GM19324 (cell line): ENCODE results near the gene RAC2.
"Not testable (repeated sequence)": the region's sequence is repeated elsewhere in the genome, so short reads cannot be mapped to it uniquely, and the experiment has no call there.

Experiments used
- ATAC-seq: cut with Tn5 transposase; IDR thresholded peaks from one replicate; pipeline ENCODE4 v1.9.1; 2021; ENCODE audit warnings: mild to moderate bottlenecking, moderate library complexity; ENCODE audit not compliant: unreplicated experiment, low FRiP score

RAC2 gene

DNA sequence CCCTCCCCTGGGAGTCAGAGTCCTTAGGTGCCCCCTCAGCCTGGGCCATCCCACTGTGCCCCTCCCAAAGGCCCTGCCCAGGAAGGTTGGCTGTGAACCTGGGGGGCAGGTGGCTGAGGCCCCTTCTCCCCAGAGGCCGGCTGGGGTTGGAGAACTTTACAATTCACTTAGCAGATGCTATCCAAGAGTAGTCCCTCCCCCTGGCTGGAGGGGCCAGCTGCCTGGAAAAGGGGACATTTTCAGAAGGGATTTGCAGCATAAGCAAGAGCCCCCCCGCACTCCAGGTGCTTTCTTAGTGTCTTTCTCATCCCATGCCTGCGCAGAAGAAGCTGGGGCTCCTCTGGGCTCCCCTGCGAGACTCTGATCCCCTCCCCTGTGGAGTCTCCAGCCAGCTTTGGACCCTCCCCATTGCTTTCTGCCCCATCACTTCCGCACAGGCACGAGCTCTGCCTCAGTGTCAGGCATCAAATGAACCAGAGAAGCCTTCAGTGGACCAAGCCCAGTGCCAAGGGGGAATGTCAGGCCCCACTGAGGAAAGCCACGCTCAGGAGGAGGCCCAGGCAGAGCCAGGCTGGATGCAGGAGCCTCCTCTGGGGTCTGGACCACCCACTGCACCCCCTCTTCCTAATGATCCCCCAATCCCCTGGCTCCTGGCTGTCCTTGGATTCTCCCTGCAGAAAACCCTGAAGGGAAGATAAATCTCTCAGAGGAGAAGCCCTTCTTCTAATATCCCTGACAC lies 35.5 kb downstream of the RAC2 start:
- no peak for ATAC-seq

DNA sequence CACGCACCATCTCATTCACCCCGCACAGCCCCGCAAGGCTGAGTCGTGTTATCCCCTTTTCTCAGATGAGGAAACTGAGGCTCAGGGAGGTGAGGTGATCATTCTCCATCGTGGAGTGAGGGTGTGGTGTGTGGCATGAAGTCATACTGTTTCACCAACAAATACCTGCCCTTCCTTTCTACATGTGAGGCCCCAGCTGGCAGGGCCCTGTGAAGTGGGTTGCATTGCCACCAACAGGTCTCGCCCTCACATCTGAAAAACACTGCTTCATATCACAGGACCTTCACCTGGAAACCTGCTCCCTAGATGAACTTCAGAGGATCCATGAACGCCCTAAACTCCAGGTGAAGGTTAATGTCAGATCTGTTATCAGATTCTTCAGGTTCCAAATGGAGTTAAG lies 36.1 kb downstream of the RAC2 start:
- no peak for ATAC-seq

DNA sequence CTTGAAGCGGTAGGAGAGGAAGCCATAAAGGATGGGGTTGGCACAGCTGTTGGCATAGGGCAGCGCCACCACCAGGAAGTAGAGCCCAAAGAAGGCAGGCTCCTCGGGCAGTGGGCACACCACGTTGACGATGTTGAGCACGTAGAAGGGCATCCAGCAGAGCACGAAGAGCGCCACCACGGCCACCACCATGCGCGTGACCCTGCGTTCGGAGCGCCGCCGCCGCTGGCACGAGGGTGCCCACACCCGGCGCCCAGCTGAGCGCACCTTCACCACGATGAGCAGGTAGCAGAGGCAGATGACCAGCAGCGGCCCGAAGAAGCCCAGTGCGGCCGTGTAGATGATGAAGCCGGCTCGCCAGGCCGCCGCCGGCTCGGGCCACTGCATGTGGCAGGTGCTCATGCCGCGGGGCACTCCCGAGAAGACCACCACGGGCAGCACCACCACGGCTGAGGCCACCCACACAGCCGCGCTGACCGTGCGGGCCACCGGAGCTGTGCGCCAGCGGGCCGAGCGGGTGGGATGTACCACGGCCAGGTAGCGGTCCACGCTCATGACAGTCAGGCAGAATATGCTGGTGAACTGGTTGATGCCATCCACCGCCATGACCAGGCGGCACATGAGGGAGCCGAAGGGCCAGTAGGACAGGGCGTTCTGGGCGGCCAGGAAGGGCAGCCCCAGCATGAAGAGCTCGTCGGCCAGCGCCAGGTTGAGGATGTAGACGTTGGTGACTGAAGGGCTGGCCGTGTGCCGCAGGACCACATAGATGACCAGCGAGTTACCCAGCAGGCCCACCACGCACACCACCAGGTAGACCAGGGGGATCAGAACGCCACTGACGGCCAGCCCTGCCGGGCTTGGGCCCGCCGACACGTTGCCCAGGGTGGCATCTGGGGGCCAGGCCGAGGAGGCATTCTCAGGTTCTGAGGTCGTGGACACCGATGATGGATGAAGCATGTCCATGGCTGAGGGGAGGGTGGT lies 36.9 kb downstream of the RAC2 start:
- no peak for ATAC-seq

DNA sequence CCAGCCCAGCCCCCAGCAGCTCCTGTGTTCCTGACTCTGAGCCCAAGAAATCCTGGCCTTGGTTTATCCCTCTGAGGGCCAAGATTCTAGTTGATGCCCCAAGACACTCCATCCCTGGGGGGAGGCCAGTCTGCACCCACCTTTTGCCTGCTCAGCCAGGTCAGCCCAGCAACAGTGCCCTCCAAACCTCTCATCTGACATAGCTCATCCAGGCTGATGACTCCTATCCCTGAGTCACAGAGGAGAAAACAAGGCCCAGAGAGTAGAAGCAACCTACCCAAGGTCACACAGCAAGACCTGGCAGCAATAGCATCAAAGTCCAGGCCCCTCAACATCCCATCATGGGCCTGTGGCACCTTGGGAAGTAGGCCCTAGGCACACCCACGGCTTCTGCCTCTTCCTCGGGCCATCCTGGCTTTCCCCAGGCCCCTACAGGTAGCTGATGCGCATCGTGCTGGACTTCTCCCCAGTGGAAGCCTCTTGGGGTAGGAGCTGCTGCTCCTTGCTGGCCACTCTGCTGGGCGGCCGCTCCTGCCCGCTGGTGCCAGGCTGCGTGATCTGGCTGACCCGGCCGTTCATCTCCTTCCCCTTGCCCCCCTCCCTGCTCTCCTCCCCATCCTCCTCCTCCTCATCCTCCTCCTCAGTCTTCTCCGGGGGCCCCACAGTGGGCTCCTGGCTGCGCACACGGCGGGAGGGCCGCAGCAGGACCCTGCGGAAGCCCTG lies 37.8 kb downstream of the RAC2 start:
- ATAC-seq = no peak

DNA sequence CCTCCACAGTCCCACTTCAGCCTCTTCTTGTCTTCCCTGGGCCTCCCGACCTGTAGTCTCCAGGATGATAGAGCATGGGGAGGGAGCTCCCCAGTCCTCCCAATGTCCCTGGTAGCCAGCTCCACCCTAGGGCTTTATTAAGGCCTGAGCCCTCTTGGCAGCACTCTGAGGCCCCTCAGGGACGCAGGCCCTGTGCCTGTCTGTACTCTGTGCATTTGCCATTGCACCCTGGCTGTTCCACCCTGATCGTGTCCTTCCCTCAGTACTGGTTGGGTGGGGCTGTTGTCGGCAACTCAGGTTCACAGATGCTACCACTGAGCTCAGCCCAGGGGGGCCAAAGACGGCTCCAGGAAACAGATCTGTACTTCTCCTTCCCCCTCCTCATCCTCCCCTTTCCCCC lies 39.0 kb downstream of the RAC2 start:
- ATAC-seq = no peak

DNA sequence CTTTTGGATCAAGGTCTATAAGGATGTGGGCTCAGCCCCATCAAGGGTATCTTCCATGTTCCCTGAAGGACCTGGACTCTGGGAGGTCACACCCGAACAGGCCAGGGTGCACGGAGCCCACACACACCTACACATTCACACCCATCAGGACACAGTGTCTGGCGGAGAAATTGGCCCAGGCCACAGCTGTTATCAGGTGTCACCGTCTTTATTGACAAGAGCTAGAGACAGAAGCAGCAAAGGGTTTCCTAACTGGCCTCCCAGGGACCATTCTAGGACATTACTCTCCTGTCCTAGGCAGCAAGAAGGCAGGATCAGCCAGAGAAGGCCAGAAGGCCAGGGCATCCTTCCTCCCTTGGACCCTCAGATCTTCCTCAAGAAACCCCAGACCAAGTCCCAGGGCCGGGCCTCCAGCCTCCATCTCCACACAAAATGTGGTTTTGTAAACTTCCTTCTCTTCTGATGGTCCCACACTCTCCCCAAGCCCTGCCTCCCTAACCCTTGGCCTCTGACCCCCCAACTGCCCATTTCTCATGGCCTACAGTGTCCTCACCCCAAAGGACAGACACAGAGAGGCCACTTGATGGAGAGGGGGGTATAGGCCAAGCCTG lies 39.9 kb downstream of the RAC2 start:
- no peak for ATAC-seq

DNA sequence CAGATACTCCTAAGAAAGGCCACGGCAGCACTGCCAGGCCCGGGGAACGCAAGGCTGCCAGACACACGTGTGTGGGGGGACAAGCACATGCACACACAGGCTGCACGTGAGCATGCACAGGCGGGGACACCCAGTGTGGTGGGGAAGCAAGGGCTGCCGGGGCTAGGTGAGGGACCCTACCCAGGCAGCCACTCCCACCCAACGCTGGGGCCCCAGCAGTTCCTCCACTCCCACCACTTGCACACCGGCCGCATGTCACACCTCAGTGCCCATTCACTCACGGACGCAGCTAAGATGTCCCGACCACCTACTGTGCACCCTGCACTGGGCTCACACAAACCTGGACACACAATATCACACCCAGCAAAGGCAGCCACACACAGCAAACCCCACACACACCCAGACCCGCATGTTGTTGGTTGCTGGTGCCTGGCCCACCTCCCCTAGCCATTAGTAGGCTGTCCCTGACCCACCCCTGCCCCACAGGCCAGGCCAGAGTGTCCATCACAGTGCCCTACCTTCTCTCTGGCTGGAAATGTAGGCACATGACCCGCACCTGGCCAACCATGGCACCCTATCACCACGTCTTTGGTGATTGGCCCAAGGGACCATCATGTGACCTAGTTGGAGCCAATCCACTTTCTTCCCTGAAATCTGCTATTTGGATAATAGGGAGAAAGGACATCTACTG lies 40.6 kb downstream of the RAC2 start:
- ATAC-seq = no peak

DNA sequence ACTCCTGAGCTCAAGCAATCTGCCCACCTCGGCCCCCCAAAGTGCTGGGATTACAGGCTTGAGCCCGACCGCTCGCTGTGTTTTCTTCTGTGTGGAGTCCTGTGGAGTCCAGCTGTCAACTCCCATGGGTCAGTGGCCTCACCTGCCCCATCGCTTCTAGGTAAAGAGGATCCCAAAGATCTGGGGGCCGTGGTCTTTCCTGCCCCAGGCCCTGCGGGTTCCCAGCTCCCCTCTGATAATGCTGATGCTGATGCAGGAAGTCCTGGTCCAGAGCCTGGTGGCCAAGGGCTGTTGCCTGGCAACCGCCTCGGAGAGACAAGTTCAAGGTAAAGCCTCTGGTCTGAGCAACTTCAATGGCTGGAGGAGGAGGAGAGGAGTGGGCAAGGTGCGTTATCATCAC lies 41.4 kb downstream of the RAC2 start:
- ATAC-seq = no peak

DNA sequence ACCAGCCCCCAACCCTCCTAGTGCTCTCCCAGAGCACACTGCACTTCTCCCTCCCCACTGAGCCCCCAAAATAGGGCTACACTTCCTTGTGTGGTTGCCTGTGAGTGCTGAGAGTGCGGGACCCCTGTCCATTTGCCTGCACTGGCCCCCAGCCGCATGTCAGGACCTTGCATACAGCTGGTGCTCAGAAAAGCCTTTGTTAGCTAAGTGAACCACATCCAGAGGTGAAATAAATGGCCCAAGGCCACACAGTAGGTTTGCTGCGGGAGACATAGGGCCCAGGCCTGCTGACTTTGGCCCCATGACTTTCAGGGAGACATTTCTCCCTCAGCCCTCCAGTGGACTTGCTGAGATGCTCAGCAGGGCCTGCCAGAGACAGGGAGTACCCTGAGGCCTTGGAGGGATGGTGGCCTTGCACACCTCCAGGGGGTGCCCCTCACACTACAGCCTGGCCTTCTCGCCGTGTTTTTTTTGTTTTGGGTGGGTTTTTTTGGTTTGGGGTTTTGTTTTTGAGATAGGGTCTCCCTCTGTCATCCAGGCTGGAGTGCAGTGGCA lies 42.0 kb downstream of the RAC2 start:
- ATAC-seq = no peak

DNA sequence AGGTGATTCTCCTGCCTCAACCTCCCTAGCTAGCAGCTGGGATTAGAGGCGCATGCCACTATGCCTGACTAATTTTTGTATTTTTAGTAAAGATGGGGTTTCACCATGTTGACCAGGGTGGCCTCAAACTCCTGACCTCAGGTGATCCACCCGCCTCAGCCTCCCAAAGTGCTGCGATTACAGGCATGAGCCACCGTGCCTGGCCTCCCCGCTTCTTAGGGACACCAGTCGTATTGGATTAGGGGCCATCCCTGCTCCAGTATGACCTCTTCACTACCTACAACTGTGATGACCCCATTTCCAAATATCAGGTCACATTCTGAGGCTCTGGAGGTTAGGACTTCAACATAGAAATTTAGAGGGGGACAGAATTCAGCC lies 42.6 kb downstream of the RAC2 start:
- not testable (repeated sequence) for ATAC-seq

DNA sequence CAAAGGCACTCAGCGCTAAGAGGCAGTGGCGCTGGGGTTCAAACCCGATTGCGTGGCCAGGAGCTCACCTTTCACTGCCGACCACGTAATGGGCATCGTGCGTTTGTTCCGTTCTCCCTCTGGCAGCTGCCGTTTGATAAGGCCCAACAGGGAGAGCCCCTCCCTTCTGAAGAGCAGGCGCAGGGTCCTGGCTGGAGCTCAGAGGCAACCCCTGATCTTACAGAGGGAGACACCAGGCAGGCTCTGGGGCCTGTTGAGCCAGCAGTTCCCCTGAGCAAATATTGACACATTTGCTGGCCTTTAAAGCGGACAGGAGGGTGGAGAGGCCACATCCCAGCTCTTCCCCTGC lies 44.3 kb downstream of the RAC2 start:
- ATAC-seq = no peak

DNA sequence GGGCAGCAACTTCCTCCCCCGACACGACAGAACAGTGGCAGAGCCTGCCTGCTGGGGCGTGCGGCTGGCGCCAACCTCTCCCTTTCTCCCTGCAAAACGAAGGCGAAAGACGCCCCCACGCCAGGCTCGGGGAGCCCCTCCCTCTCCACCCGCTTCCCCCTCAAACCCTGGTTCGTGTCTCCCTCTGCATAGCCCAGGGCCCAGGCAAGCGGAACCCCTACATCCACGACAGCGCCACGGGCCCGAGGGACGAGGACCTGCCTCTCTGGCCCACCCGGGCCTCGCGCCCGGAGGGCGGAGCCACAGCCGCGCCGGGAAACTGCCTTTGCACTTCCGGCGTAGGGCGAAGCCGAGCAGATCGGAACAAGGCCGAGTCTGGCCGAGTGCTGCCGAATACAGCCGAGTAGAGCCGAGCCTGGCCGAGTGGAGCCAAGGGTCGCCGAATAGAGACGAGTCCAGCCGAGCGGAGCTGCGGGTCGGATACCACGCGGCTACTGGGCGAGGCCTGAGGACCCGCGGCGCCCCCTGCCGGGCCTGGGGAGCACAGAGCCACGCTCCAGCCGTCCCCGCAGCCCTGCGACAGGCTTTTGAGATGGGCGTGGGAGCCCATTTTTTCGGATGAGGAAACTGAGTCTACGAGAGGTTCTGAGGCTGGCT lies 44.8 kb downstream of the RAC2 start:
- ATAC-seq = peak; percentile 87

DNA sequence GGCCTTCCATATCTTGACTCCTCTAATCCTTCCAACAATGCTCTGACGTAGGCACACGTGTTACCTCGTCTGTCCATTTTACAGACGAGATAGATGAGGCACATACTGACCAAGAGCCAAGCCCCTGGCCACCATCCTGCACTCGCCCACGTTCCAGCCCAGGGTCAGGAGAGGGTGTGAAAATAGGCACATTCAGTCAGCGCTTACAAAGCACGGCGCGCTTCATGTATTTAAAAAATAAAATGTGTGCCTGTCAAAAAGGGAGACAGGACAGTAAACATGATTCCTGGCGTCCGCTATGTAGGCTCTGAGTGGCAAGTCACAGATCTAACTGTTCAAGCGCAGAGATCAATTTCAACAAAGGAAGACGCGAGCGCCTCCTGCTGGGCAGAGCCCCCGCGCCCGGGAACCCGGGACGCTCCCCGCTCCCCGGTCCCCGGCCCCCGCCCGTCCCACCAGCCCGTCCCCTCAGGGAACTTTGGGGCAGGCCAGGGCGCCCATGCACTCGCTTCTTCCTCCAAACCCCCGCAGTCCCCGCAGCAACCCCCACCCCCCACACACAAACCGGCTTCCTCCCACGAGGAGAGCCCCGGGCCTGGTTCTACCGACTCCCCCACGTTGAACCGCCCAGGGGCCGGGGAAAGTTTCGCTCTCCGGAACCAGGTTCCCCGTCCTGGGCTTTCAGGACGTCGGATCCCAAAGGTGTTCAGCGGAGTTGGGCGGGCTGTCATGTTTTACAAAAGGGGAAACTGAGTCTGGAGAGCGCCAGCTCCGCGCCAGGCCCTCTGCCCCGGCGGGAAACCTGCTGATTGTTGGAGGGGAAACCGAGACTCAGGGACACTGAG lies 45.6 kb downstream of the RAC2 start:
- peak; percentile 31 for ATAC-seq

DNA sequence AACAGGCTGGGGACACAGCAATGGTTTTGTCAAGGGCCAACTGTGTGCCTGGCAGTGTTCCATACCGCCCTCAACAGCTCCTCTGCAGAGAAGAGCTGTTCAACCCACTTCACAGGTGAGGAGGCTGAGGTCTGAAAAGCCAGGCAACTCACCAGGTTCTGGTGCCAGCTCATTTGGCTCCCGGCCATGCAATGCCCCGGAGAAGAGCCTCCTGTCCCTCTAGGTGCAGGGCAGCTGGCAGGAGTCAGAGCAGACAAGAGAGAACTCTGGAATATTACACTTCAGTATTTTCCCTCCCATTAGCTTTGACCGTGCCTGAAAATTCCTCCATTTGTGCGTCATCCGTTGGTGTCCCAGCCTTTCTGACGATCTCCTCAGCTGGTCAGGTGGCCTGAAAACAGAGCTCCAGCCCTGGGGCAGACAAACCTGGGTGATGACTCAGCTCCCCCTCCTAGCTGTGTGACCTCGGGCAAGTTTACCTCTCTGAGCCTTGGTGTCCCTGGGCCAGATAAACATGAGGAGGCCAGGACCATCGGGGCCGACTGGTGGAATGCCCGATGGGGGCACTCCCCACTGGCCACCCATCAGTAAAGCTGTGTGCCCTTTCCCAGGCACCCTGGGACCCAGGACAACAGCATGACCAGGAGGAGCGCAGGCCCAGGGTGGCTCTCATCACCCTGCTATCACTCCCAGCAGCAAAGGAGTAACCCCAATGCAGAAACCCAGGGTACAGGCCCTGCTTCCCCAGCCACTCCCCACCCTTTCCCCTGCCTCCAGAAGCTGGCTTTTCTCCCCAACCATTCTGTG lies 46.4 kb downstream of the RAC2 start:
- no peak for ATAC-seq

DNA sequence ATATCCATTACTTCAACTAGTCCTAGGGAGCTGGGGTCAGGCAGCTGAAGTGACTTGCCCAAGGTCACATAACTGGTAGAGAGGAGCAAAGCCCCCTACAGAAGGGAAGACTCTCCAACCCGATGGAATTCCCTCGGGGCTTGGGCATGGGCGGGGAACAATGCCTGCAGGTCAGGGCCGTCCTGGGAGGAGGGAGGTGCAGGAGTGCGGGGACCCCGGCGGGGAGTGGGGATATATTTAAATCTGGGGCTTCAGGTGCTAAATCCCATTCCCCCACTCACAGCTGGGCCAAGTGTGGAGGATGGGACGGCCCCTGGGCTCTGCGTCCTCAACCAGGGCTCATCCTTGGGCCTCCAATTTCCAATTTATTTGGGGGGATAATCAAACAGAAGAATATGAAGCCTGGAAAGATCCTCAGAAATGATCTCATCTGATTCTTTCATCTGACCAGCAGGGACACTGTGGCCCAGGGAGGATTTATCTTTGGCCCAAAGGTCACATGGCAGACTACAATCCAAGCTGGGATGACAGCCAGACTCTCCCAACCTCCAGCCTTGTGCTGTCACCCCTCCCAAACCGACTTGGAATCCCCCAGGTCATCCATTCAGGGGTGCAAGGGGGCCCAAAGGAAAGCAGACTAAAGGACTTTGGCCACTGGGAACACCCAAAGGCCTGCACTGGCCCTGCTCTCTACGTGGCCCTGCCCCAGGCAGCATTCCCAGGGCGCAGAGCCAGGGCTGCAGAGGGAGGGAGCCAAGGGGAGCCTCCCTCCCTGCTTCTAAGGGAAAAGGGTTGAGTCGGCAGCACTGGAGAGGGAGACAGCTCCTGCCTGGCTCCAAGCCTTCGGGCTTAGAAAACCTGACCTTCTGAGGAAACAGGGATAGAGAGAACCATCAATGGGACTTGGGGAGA lies 47.3 kb downstream of the RAC2 start:
- ATAC-seq = no peak

DNA sequence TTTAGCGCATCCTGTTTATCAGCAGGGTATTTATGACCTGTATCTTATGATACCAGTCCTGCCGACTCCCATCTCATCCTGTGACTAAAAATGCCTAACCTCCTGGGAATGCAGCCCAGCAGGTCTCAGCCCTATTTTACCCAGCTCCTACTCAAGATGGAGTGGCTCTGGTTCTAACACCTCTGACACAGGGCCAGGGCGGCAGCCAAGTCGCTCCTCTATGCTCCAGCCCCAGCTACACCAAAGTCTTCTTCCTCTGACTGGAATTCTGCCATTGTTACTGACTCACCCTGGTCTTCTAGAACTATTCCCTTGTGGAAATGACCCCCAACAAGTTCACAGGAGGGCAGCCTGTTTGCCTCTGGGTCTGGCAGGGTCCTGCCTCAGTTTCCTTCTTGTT lies 48.1 kb downstream of the RAC2 start:
- ATAC-seq = no peak

DNA sequence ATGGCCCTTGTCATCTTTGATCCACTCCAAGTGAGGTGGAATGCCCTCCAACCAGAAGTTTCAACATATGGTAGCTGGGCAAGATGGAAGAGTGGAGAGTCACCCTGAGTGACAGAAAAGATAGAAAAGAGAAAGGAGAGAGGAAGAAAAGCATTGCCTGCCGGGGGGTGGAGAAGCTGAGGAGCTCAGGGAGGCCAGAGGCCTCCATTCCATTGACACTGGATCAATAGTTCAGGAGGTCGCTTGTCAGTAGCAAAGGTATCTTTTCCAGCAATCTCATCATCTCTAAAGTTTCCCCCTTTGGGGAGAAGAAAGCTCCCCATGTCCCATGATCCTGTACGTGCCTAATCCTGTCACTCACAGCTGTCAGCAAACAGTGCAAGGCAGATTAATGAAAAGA lies 49.3 kb downstream of the RAC2 start:
- ATAC-seq = no peak
